Adrenal gland (tissue), 12 donors: ENCODE results near the gene ARSJ. TPM values are rescaled to one million over a fixed set of nuclear protein-coding genes. Genes with fewer than 3 reads are reported as not detected.

Experiments used
- DNase-seq, 7 donors: peaks; one replicate each; pipeline ENCODE4 v3.0.0-alpha.2; 2019 to 2020
- H3K27ac ChIP-seq, 5 donors: fragments of 200-600 bp; sonication (generic) in 4 of 5; 1 replicate in 3 of 5; 2 replicates in 2 of 5; pipeline versions ENCODE4 v1.5.1 to v1.8.0; 2016 to 2020; ENCODE audit warnings: mild to moderate bottlenecking in 1 of 5
- H3K27me3 ChIP-seq: fragments of 200-600 bp; 2 replicates; pipeline ENCODE4 v1.8.0; 2021
- H3K36me3 ChIP-seq, 2 donors: fragments of 200-600 bp; replicated peaks in 1 of 2; 1 replicate in 1 of 2; 2 replicates in 1 of 2; pipeline versions ENCODE4 v1.5.1 to v1.8.0; 2018 to 2022
- H3K4me1 ChIP-seq, 2 donors: fragments of 200-600 bp; replicated peaks in 1 of 2; 1 replicate in 1 of 2; 2 replicates in 1 of 2; pipeline versions ENCODE4 v1.5.1 to v1.8.0; 2018 to 2021
- H3K4me3 ChIP-seq, 4 donors: fragments of 200-600 bp; sonication (generic) in 3 of 4; one replicate each; pipeline ENCODE4 v1.5.1; 2016 to 2018
- H3K9me3 ChIP-seq, 3 donors: fragments of 200-600 bp; sonication (generic) in 1 of 3; replicated peaks in 1 of 3; 1 replicate in 2 of 3; 2 replicates in 1 of 3; pipeline versions ENCODE4 v1.5.1 to v1.8.0; 2016 to 2021
- POLR2A ChIP-seq, 2 donors: fragments of 450-650 bp; IDR thresholded peaks; one replicate each; pipeline ENCODE4 v1.6.1; 2017; ENCODE audit warnings: antibody characterized with exemption in 2 of 2, mild to moderate bottlenecking in 2 of 2, moderate library complexity in 1 of 2
- WGBS, 4 donors: extraction: QIAGEN DNeasy Blood & Tissue Kit in 2 of 4; methylation state at CpG; one replicate each; pipeline versions ENCODE4 v1.1.5 to v1.1.7; 2013 to 2017; 5-methylcytosine and 5-hydroxymethylcytosine counted together
- intact Hi-C, 2 donors: fragments of 100-400 bp; cut with DNase I; formaldehyde crosslinking; loops; one replicate each; pipeline versions ENCODE4 v1.14.1 to v1.15.0; 2022 to 2023
- polyA plus RNA-seq, 3 donors: library from polyadenylated mRNA; stranded (reverse); fragments of 200-250 nt in 2 of 3; fragments of 350-450 nt in 1 of 3; fragmentation: Illumina TruSeq in 1 of 3; extraction: RNeasy Lipid Tissue Mini Kit (QIAGEN cat#74804) in 1 of 3; gene quantifications; one replicate each; pipeline ENCODE4 v1.2.3, GENCODE V29; 2013 to 2014
- total RNA-seq, 9 donors: library from RNA; depleted of rRNA in 4 of 9; stranded (reverse); fragments of >200 nt in 4 of 9; fragments of 120-200 nt in 1 of 9; fragmentation: NEBNext Ultra II Directional in 1 of 9; extraction: Animal tissue kit (Norgen Biotek cat#: 25700) in 1 of 9; gene quantifications; one replicate each; pipeline versions ENCODE4 v1.1.0 to v1.2.4, GENCODE V29; 2013 to 2023
- TF ChIP-seq, protein P1 (sequence below), 6 experiments: fragments of 450-650 bp in 4 of 6; fragments of 200-600 bp in 2 of 6; sonication (generic) in 1 of 6; IDR thresholded peaks; 1 replicate in 5 of 6; 2 replicates in 1 of 6; pipeline versions ENCODE4 v1.5.1 to v1.8.0; 2016 to 2021; ENCODE audit warnings: antibody characterized with exemption in 6 of 6, mild to moderate bottlenecking in 2 of 6, moderate library complexity in 1 of 6
- donor health status: healthy with polysubstance abuse.
- donor health status: Bipolar disorder and iron deficiency.
- donor health status: DM: yes; HTN: yes; CAD: no.
- donor health status: DM: no; HTN: no; CAD: no.
- donor health status: DM: no; HTN: no; CAD: no.
- donor health status: DM: yes; HTN: yes; CAD: no.

Gene ARSJ
- total and polyA plus RNA-seq, 12 donors: 0.48 to 6.1 (median 3.0) TPM

DNA sequence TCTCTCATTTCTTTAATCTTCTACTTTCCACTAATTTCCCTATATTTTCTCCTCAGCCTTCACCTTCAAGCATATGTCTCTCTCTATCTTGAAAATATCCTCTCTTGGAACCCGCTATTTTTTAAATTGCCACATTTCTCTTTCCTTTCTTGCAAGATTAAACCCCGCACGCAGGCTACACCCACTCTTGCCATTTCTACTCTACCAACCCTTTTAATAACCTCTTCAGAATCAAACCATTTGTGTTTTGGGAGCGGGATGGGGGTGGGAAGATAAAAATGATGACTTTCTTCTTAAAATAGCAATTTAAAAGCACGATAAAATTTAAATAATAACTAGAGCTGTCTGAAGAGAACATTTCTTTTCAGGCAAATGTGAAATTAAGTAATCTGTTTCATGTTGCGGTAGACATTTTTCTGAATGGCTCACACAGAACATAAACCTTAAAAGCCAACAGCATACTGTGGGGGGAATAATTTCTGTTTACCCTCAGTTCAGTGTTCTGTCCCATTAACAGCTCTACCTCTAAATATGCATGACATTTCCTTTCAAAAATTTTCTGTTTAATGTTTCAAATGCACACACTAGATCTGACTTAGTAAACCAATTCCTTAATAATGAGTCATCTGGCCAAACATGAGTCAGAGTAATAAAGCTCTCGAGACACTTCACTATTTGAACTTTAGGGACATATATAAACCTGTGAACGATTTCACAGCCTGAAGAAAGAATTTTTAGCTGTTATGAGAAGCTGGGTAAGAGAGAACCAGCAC lies 20.5 kb downstream of the ARSJ start:
- WGBS, 4 donors: 60 to 65% (median 62%) methylated on average over 8 of the region's 8 CpGs
- intact Hi-C loops: no loop called here
- no peak overlapping the region for H3K27ac ChIP-seq
- DNase-seq: no peak
- H3K4me3 ChIP-seq: no peak overlapping the region
- H3K4me1 ChIP-seq: peaks cover 5 to 7% of the 10 kb centered on the region in 2 donors
- H3K9me3 ChIP-seq: no peaks in the 10 kb centered on the region
- H3K36me3 ChIP-seq: no peaks in the 10 kb centered on the region
- no peaks in the 10 kb centered on the region for H3K27me3 ChIP-seq
- TF ChIP-seq, protein P1, sequence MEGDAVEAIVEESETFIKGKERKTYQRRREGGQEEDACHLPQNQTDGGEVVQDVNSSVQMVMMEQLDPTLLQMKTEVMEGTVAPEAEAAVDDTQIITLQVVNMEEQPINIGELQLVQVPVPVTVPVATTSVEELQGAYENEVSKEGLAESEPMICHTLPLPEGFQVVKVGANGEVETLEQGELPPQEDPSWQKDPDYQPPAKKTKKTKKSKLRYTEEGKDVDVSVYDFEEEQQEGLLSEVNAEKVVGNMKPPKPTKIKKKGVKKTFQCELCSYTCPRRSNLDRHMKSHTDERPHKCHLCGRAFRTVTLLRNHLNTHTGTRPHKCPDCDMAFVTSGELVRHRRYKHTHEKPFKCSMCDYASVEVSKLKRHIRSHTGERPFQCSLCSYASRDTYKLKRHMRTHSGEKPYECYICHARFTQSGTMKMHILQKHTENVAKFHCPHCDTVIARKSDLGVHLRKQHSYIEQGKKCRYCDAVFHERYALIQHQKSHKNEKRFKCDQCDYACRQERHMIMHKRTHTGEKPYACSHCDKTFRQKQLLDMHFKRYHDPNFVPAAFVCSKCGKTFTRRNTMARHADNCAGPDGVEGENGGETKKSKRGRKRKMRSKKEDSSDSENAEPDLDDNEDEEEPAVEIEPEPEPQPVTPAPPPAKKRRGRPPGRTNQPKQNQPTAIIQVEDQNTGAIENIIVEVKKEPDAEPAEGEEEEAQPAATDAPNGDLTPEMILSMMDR (IDR thresholded peaks at IDR 0.05): no peak
- no peak for TF ChIP-seq POLR2A (IDR thresholded peaks at IDR 0.05)

DNA sequence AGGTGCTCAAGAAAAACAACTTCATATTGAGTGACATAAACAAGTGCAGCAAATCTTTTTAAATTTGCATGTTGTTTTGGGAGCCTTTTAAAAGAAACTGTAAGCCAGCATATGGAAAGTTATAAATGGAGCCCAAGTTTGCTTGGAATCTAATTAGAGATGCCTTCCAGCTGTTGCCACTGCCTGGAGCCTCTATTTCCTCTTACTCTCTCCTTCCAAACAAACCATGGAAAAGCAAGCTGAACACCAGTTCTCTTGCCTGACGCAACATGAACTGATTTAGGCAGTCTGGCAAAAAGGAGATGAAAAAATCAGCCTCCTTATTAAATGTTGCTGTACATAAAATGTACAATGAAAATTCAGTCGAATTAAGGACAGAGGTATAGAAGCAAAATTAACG lies 21.5 kb downstream of the ARSJ start:
- H3K27me3 ChIP-seq: no peaks in the 10 kb centered on the region
- DNase-seq: no peak
- WGBS, 4 donors: 80 to 90% (median 86%) methylated on average over 3 of the region's 3 CpGs
- no peak overlapping the region for H3K27ac ChIP-seq
- intact Hi-C loops: no loop called here
- no peaks in the 10 kb centered on the region for H3K9me3 ChIP-seq
- peaks cover 5 to 7% of the 10 kb centered on the region in 2 donors for H3K4me1 ChIP-seq
- no peak overlapping the region for H3K4me3 ChIP-seq
- TF ChIP-seq POLR2A (IDR thresholded peaks at IDR 0.05): no peak
- TF ChIP-seq, protein P1 (IDR thresholded peaks at IDR 0.05): no peak
- H3K36me3 ChIP-seq: no peaks in the 10 kb centered on the region

GRCh38 chr4:113955948-113956347 lies 23.5 kb downstream of the ARSJ start:
- no peak for TF ChIP-seq POLR2A (IDR thresholded peaks at IDR 0.05)
- TF ChIP-seq, protein P1 (IDR thresholded peaks at IDR 0.05): no peak
- 87 to 94% (median 89%) methylated on average over 3 of the region's 3 CpGs for WGBS, 4 donors
- H3K4me3 ChIP-seq: no peak overlapping the region
- no peak for DNase-seq
- no peaks in the 10 kb centered on the region for H3K27me3 ChIP-seq
- no peak overlapping the region for H3K27ac ChIP-seq
- intact Hi-C loops: no loop called here
- peaks cover 0 to 4% (median 0%) of the 10 kb centered on the region in 3 donors for H3K9me3 ChIP-seq
- H3K36me3 ChIP-seq: no peaks in the 10 kb centered on the region
- H3K4me1 ChIP-seq: peaks cover 5 to 13% of the 10 kb centered on the region in 2 donors

DNA sequence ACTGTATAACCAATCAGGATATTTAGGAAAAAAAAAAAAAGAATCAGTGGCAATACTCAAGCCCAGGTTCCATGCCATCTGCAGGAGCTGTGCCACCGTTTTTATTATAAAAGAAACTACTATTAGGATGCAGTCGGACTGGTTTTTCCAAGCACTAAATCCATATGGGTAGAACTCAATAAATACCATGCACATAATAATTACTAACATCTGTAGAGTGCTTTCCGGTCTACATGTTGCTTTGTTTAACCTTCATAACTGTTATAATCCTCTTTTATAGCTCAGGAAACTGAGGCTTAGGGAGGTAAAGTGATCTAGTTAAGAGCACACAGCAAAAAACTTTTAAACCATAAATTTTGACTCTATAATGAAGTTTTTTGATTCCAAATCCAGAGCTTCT lies 24.0 kb downstream of the ARSJ start:
- no peak for TF ChIP-seq POLR2A (IDR thresholded peaks at IDR 0.05)
- TF ChIP-seq, protein P1 (IDR thresholded peaks at IDR 0.05): no peak
- Histone ChIP-seq H3K4me3 (no peak overlapping the region), H3K27ac (no peak overlapping the region), H3K9me3 (peaks cover 0 to 4% (median 0%) of the 10 kb centered on the region in 3 donors), H3K36me3 (no peaks in the 10 kb centered on the region), H3K4me1 (peaks cover 5 to 13% of the 10 kb centered on the region in 2 donors), H3K27me3 (no peaks in the 10 kb centered on the region)
- intact Hi-C loops: no loop called here
- WGBS, 4 donors: 90 to 95% (median 92%) methylated on average over 3 of the region's 3 CpGs
- DNase-seq: no peak
